WI38 (cell line): ENCODE measurements around the gene FRMD4B.

Experiments
- H3K4me3 ChIP-seq: 2 replicates; pipeline ENCODE4 v1.5.1; 2011; ENCODE audit warnings: low read depth, mild to moderate bottlenecking, control low read depth, low read length
- CTCF ChIP-seq: IDR thresholded peaks from 2 replicates; pipeline ENCODE4 v1.5.1; 2012; ENCODE audit warnings: low read depth, mild to moderate bottlenecking, control low read depth, low read length

The FRMD4B gene

GRCh38 chr3:69353503-69353902 lies 32.4 kb downstream of the FRMD4B start:
- TF ChIP-seq CTCF, result no peak
- H3K4me3 ChIP-seq, result no peak overlapping the region

DNA sequence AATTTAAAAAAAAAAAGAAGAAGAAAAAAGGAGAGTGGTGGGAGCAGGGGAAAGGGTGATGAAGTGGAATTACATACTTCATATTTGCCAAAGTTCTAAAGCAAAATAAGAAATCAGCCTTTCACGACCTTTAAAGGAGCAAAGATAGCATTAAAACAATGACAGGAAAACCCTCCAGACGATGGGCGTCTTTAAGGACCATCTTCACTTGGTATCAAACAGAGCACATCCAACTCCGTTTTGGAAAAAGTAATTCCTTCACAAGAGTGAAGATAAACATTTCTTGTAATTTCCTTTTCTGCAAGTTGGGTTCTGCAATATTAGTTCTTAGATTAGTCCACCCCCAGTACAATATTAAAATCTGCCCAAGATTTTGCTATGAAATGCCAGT lies 32.8 kb downstream of the FRMD4B start:
- no peak for TF ChIP-seq CTCF
- H3K4me3 ChIP-seq, result no peak overlapping the region

DNA sequence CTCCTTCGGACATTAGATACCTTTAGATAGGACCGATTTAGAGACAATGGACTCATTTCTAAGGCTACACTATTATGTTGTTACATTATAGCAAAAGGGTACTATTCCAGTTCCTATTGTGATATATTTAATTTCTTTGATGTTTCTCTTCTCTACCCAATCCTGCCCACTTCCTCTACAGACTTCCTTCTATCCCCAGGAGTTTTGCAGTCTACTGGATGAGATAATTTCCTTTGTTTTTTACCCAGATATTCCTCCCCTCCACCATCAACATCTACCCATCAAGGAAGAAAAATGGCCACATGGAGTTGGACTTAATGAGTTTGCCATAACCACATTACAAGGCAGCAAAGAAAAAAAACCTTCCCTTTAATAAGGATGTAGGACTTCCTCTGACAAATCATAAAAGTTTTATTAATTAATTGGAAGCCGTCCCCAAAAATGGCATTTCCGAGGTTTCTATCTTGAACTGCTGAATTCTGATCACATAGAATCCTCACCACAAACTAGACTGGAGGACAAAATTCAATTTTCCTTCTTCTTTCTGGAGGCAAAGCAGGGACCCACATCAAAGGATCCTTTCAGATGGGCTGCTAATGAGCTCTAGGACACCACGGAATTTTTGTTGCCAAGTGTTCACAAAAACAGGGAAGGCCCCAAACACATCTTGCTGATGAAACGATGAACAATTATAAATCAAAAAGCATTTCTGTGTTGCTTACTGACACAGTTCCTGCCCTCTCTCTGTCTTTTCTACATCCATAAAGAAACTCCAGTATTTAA lies 33.4 kb downstream of the FRMD4B start:
- no peak for TF ChIP-seq CTCF
- H3K4me3 ChIP-seq, result no peak overlapping the region

GRCh38 chr3:69343875-69344274 lies 42.0 kb downstream of the FRMD4B start:
- TF ChIP-seq CTCF, result no peak
- no peak overlapping the region for H3K4me3 ChIP-seq

- H3K4me3 ChIP-seq, result no peak overlapping the region
- no peak for TF ChIP-seq CTCF
Measured at GRCh38 chr3:69342074-69342473, 43.8 kb downstream of the FRMD4B start.

DNA sequence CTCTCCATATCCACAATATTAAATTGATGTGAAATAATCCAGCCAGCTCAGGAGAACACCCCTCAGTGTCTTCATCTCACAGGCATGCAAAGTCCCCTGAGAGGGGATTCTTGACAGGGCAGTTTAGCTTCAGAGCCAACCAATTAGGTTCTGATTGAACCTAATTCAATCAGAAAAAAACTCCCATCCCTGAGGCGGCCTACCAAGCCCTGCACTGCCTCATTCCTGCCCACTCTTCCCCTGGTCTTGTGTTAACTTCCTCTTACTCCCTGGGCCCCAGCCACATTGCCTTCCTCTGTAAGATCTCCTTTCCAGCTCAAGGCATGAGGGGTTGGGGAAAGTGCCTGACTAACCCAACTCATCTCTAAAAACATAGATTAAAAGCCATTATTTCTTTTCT lies 46.1 kb downstream of the FRMD4B start:
- no peak for TF ChIP-seq CTCF

DNA sequence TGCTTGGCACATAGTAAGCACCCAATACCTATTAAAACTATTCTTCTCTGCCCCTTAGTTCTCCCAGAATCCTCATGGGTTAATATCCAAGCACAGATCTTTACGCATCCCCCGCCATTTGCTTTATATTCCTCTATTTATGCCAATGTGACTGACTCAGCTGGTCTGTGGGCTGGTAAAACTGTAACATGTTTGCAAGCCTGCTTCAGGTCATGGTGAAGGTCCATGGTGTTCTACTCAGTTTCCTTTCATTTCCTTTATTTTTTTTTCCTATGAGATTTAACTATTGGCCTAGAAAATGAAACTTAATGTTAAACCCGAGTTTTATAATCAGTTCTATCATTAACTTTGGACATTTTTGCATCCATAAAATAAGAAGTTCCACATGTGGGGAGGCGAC lies 47.0 kb downstream of the FRMD4B start:
- TF ChIP-seq CTCF, result no peak
- no peak overlapping the region for H3K4me3 ChIP-seq

More for the DNA sequence above, 46.1 kb downstream of the FRMD4B start:
- H3K4me3 ChIP-seq, result no peak overlapping the region
